ENCODE results near the gene MPG.
A peak's percentile ranks its signal among the peaks of the same experiment; 100 is the strongest.

Gene MPG

GRCh38 chr16:96935-97381 is 18.9 kb downstream of the MPG start:
- Histone ChIP-seq H3K27me3 (no peaks in the 10 kb centered on the region), H3K4me1 (peaks cover 0 to 58% (median 47%) of the 10 kb centered on the region in 4 donors), H3K36me3 (peaks cover 0 to 52% (median 0%) of the 10 kb centered on the region in 3 donors), H3K4me3 (no peak overlapping the region), H3K27ac (peak overlapping the region; percentile 24 to 93), H3K9me3 (no peaks in the 10 kb centered on the region)
- DNase-seq, result peak; percentile 96
- intact Hi-C loops (cut with DNase I; ENCODE audit: low total_unique reads), result loop anchor here (2.0 kb wide), 1 partner anchor 32 kb away; no protein-coding TSS in a partner anchor
- peak; percentile 99 to 100 for TF ChIP-seq CTCF (IDR thresholded peaks at IDR 0.05)

- H3K9me3 ChIP-seq, result no peaks in the 10 kb centered on the region
- peaks cover 0 to 43% (median 0%) of the 10 kb centered on the region in 3 donors for H3K36me3 ChIP-seq
- H3K27me3 ChIP-seq, result no peaks in the 10 kb centered on the region
- TF ChIP-seq CTCF (IDR thresholded peaks at IDR 0.05), result no peak
- H3K27ac ChIP-seq, result peak overlapping the region in 1 of 2 donors; percentile 93
- peaks cover 0 to 62% (median 51%) of the 10 kb centered on the region in 4 donors for H3K4me1 ChIP-seq
- no peak overlapping the region for H3K4me3 ChIP-seq
- intact Hi-C loops (cut with DNase I; ENCODE audit: low total_unique reads), result loop anchor here (2.0 kb wide), 1 partner anchor 33 kb away; no protein-coding TSS in a partner anchor
- no peak for DNase-seq
Measured at GRCh38 chr16:97822-98221, 19.8 kb downstream of the MPG start.

GRCh38 chr16:100989-101388 is 23.0 kb downstream of the MPG start:
- peaks cover 0 to 88% (median 65%) of the 10 kb centered on the region in 4 donors for H3K4me1 ChIP-seq
- peak overlapping the region; percentile 90 to 93 for H3K27ac ChIP-seq
- H3K9me3 ChIP-seq, result no peaks in the 10 kb centered on the region
- TF ChIP-seq CTCF (IDR thresholded peaks at IDR 0.05), result no peak
- DNase-seq, result no peak
- peaks cover 0 to 23% (median 5%) of the 10 kb centered on the region in 3 donors for H3K36me3 ChIP-seq
- peak overlapping the region; percentile 37 to 41 for H3K4me3 ChIP-seq
- H3K27me3 ChIP-seq, result no peaks in the 10 kb centered on the region
- intact Hi-C loops (cut with DNase I; ENCODE audit: low total_unique reads), result no loop called here

- no peaks in the 10 kb centered on the region for H3K9me3 ChIP-seq
- DNase-seq, result peak in 1 of 2 donors; percentile 72
- H3K4me1 ChIP-seq, result peaks cover 0 to 87% (median 64%) of the 10 kb centered on the region in 4 donors
- H3K36me3 ChIP-seq, result peaks cover 0 to 17% (median 5%) of the 10 kb centered on the region in 3 donors
- H3K27ac ChIP-seq, result peak overlapping the region; percentile 90 to 93
- intact Hi-C loops (cut with DNase I; ENCODE audit: low total_unique reads), result no loop called here
- no peaks in the 10 kb centered on the region for H3K27me3 ChIP-seq
- TF ChIP-seq CTCF (IDR thresholded peaks at IDR 0.05), result no peak
- peak overlapping the region; percentile 37 to 41 for H3K4me3 ChIP-seq
Measured at GRCh38 chr16:101586-101985, 23.6 kb downstream of the MPG start.

- peak overlapping the region; percentile 37 to 41 for H3K4me3 ChIP-seq
- H3K36me3 ChIP-seq, result peaks cover 0 to 17% (median 5%) of the 10 kb centered on the region in 3 donors
- peak in 1 of 2 experiments; percentile 6 for TF ChIP-seq CTCF (IDR thresholded peaks at IDR 0.05)
- peak overlapping the region; percentile 90 to 93 for H3K27ac ChIP-seq
- intact Hi-C loops (cut with DNase I; ENCODE audit: low total_unique reads), result no loop called here
- H3K4me1 ChIP-seq, result peaks cover 0 to 87% (median 59%) of the 10 kb centered on the region in 4 donors
- no peaks in the 10 kb centered on the region for H3K27me3 ChIP-seq
- peak; percentile 83 to 98 for DNase-seq
- H3K9me3 ChIP-seq, result no peaks in the 10 kb centered on the region
Measured at GRCh38 chr16:102060-102855, 24.2 kb downstream of the MPG start.

All from tibial artery (tissue), 4 donors.